NOMO-1 treated with dmso at 0.1 percent for 144 hours (cell line): ENCODE data around the gene ASMTL.
"Not testable (repeated sequence)": the region's sequence is repeated elsewhere in the genome, so short reads cannot be mapped to it uniquely, and the experiment has no call there.

ENCODE experiments used
- DNase-seq: peaks from one replicate; lab custom pipeline; 2025; ENCODE audit not compliant: unreplicated experiment; lab: John Stamatoyannopoulos, UW

The ASMTL gene

GRCh38 chrX:1481636-1482529 lies 29.2 kb upstream of the ASMTL start:
- no peak for DNase-seq

- DNase-seq, result no peak
Measured at GRCh38 chrX:1480082-1480785, 27.5 kb upstream of the ASMTL start.

DNA sequence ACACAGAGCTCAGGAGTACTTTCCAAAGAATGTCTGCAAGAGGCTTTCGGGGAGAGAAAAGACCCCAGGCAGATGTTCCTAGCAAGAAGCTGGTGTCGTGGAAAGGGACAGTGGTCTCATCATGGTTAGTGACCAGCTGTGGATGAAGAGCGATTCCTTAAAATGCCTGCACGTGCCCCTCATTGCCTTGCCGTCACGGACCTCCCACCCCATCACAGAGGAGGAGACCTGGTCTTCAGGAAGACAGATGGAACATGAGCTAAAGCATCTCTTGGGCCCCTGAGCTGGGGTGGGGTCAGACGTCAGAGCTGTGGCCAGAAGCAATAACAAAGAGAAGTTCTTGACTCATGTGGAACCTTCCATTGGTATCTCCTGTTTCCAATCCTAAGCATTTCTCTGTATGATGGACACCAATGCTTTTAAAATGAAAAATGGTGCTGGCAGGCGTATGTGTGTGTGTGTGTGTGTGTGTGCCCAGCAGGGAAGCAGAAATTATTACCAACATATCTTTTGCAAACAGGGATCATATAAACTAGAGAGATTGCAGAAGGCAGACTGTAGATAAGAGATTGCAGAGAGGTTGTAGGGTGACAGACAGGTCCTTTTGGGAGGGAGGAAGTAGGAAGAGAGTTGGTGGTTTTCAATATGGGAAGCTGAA lies 25.2 kb upstream of the ASMTL start:
- DNase-seq, result no peak

DNA sequence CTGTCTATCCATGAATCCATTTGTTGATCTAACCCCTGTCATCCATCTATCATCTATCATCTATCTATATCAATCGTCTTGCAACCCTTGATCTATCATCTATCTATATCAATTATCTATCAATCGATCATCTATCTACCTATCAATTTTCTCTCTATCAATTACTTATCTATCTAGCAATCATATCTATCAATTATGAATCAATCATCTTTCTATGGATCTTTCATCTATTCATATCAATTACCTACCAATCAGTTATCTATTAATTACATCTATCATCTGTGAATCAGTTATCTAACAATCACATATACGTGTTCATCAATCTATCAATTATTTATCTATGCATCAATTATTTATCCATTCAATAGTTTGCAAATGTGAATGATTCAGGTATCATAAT lies 24.5 kb upstream of the ASMTL start:
- DNase-seq, result no peak

GRCh38 chrX:1476682-1477081 lies 24.0 kb upstream of the ASMTL start:
- no peak for DNase-seq

GRCh38 chrX:1475881-1476280 lies 23.2 kb upstream of the ASMTL start:
- DNase-seq, result no peak

- DNase-seq, result no peak
Measured at GRCh38 chrX:1475481-1475880, 22.8 kb upstream of the ASMTL start.

- not testable (repeated sequence) for DNase-seq
Measured at GRCh38 chrX:1474593-1474992, 21.9 kb upstream of the ASMTL start.

DNA sequence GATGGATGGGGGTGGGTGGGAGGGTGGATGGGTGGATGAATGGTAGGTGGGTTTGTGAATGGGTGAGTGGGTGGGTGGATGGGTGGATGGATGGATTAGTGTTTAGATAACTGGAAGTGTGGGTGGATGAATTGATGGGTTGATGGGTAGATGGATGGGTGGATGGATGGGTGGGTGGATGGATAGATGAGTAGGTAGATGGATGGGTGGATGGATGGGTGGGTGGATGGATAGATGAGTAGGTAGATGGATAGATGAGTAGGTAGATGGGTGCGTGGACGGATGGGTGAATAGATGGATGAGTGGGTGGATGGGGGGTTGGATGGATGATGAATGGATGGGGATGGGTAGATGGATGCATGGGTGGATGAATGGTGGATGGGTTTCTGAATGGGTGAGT lies 20.3 kb upstream of the ASMTL start:
- DNase-seq, result no peak

GRCh38 chrX:1468250-1468772 lies 15.6 kb upstream of the ASMTL start:
- DNase-seq, result peak; percentile 97

DNA sequence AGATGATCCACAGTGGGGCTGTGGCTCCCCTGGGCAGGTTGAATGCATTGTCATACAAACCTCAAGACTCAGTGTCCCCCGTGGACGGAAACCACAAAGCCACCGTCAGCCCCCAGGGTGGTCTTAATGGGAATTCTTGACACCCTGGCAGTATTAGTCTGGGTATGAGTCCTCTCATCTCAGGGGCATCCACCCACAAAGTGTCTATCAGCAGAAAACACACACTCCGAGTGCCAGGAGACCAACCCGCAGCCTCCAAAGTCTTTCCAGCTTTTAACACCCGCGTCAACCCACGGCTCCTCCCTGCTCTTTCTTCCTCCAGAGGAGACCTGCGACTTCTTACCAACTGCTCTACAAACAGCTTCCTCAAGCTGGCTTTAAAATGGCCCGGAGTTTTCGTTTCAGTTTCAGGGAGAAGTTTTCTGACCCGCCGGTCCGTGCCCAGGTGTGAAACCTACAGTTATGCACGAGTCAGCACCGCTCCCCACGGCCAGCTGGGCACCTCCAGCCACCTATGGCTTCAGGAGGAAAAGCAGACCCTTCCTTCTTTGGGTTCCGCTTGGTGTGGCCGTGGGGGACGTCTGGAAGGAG lies 14.4 kb upstream of the ASMTL start:
- peak; percentile 64 for DNase-seq

GRCh38 chrX:1466232-1466661 lies 13.5 kb upstream of the ASMTL start:
- DNase-seq, result no peak

- DNase-seq, result no peak
Measured at GRCh38 chrX:1465286-1466231, 12.8 kb upstream of the ASMTL start.

DNA sequence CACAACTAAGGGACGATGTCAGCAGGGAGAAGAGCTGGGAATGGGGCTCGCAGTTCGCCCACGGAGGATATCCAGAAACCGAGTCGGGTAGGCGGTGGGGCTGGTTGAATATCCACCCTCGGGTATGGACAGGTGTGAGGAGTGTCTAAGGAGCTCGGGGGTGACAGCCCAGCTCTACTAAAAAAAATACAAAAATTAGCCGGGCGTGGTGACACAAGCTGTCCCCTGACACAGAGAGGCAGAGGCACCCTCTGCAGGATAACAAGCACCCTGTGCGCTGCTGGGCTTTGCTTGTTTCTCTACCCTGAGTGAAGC lies 12.2 kb upstream of the ASMTL start:
- DNase-seq, result no peak

- DNase-seq, result no peak
Measured at GRCh38 chrX:1464041-1464970, 11.6 kb upstream of the ASMTL start.

DNA sequence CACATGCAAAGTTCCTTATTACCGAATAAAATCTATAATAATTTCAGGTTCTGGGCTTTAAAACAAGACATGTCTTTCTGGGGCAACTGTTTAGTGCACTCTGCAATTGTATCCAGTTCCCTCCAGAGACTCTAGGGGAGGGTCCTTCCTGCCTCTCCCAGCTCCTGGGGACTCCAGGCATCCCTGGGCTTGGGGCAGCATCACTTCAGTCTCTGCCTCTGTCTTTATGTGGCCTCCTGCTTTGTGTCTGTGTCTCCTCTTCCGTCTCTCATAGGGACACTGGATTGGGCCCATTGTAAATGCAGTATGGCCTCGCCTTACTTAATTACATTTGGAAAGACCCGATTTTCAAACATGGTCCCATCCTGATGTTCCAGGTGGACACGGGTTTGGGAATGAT lies 10.9 kb upstream of the ASMTL start:
- DNase-seq, result no peak

- no peak for DNase-seq
Measured at GRCh38 chrX:1462596-1463251, 10.0 kb upstream of the ASMTL start.

DNA sequence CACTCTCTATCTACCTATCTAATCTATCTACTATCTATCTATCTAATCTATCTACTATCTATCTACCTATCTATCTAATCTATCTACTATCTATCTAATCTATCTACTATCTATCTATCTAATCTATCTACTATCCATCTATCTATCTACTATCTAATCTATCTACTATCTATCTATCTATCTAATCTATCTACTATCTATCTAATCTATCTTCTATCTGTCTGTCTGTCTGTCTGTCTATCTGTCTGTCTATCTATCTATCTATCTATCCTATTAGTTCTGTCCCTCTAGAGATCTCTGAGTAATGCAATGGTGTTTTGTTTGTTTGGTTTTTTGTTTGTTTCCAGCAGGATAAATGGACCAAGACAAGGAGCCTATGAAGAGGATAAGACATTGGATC lies 9.4 kb upstream of the ASMTL start:
- no peak for DNase-seq

DNA sequence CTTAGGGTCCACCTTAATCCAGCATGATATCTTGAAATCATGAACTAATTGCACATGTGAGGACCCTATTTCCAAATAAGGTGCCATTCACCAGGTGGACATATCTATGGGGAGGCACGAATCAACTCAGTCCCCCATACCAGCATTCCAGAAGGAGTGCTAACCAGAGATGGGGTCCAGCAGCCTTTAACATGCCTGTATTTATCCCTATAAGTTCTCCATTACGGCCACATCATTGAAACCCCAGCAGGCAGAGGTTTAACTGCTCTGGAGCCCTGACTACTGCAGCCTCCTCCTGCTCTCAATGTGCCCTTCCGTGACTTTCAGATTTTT lies 3.2 kb upstream of the ASMTL start:
- DNase-seq, result no peak
